ENCODE data around the gene RPL36A. TPM values are rescaled to one million over a fixed set of nuclear protein-coding genes. Genes with fewer than 3 reads are reported as not detected.

RPL36A gene
- total and polyA plus RNA-seq, 9 of the 15 experiments (the other 6 are each of a cell fraction or from before 2014, with no cell fraction given): 412 to 4,539 (median 3,209) TPM

- TF ChIP-seq CREB3 (tag; conservative IDR thresholded peaks at IDR 0.05; ENCODE audit: low read depth) (no peak), ZNF316 (IDR thresholded peaks at IDR 0.05) (no peak), THAP12 (CRISPR knock-in tag; IDR thresholded peaks at IDR 0.05) (no peak; the same call in 1 of the 2 replicates), ZZZ3 (IDR thresholded peaks at IDR 0.05) (no peak), NCOA2 (IDR thresholded peaks at IDR 0.05; ENCODE audit: partially characterized antibody in 2 of 2) (no peak), RBM15 (IDR thresholded peaks at IDR 0.05; ENCODE audit: insufficient read depth, low read length) (no peak)
These were observed 42.2 kb upstream of the RPL36A start, which contains the start of gene TIMM8A (continued) for GRCh38 chrX:101348452-101349192.

Measured in K562 (cell line).